Keratinocyte (primary cell): Measurements from ENCODE around the gene OVCH1.

Source experiments
- EZH2 ChIP-seq: IDR thresholded peaks from one replicate; pipeline ENCODE4 v1.6.1; 2012; ENCODE audit warnings: inconsistent platforms, mild to moderate bottlenecking, low read length, moderate library complexity
- TF ChIP-seq, protein P1 (sequence below), 3 experiments: IDR thresholded peaks in 1 of 3; conservative IDR thresholded peaks in 1 of 3; optimal IDR thresholded peaks in 1 of 3; 2 replicates in 2 of 3; 3 replicates in 1 of 3; pipeline versions ENCODE3 to v1.5.1; 2011; ENCODE audit warnings: low read length in 3 of 3, mild to moderate bottlenecking in 3 of 3, moderate library complexity in 2 of 3, control low read depth in 1 of 3, inconsistent platforms in 1 of 3; ENCODE audit not compliant: insufficient read depth in 2 of 3; ENCODE audit errors: extremely low read depth in 1 of 3

DNA sequence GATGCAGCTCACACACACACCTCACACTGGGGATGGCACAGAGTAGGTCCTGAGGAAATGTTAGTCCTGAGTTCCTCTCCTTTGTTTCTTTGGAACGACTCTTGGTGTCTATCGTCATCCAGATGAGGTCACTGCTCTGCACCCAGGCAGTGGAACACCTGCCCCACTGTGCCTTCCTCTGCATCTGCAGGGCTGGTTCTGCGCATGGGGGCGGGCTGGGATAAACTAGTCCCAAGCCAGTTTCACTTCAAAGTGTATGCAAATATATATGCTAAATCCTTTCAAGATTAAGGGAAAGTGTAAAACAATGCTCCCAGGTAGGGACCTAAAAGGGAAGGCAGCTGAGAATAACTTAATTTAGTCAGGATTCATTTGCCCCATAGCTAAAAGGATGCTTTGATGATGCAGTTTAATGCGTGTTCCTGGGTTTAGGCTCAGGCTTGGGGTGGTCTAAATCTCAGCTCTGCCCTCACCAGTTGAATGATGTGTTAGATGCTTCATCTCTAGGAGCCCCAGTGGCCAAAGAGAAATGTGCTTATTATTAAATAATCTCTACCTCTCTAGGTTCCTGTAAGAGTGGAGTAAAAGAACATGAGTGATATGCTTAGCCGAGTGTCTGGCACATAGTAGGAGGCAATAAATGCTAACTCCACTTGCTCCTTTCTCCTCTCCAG is 47.1 kb upstream of the OVCH1 start:
- TF ChIP-seq, protein P1, sequence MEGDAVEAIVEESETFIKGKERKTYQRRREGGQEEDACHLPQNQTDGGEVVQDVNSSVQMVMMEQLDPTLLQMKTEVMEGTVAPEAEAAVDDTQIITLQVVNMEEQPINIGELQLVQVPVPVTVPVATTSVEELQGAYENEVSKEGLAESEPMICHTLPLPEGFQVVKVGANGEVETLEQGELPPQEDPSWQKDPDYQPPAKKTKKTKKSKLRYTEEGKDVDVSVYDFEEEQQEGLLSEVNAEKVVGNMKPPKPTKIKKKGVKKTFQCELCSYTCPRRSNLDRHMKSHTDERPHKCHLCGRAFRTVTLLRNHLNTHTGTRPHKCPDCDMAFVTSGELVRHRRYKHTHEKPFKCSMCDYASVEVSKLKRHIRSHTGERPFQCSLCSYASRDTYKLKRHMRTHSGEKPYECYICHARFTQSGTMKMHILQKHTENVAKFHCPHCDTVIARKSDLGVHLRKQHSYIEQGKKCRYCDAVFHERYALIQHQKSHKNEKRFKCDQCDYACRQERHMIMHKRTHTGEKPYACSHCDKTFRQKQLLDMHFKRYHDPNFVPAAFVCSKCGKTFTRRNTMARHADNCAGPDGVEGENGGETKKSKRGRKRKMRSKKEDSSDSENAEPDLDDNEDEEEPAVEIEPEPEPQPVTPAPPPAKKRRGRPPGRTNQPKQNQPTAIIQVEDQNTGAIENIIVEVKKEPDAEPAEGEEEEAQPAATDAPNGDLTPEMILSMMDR (optimal IDR thresholded peaks at IDR 0.05 in 1 of 3, IDR thresholded peaks at IDR 0.05 in 1 of 3, conservative IDR thresholded peaks at IDR 0.05 in 1 of 3; ENCODE audit: extremely low read depth in 1 of 3, insufficient read depth in 2 of 3, low read length in 3 of 3), result no peak
- TF ChIP-seq EZH2, result no peak
